CD4-positive, alpha-beta T cell treated with Interleukin-17A for 4 hours (primary cell): ENCODE measurements around the gene MAT2B.

Source experiments
- DNase-seq: peaks from one replicate; pipeline ENCODE4 v3.0.0-alpha.2; 2020; ENCODE audit warnings: mixed read lengths

Gene MAT2B

DNA sequence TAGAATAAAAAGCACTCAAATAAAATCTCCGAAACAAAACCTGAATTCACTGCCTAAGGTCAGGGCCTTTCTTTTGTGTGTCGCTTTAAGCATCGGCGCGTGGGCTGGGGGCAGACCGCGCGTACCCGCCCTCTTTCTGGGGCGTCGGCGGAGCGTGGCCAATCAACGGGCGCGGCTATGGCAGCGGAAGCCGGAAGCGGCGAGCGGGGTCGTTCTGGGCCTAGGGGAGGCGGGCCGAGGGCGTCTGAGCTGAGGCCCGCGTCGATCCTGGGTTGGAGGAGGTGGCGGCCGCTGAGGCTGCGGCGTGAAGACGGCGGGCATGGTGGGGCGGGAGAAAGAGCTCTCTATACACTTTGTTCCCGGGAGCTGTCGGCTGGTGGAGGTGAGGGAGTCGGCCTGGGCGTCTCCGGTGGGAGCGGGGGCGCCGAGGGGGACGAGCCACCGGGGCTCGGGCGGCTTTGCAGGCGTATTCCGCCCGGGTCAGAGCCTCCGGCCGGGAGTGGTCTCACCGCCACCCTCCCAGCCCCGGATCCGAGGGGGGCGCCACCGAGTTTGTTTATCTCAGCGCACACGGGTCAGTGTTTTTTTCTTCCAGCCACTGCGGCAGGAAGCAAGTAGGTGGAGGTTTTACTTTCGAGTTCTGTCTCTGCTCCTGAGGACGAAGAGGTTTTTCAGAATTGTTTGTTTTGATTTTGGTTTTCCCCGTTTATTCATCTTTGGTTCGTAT, at the start of gene MAT2B:
TSS of gene MAT2B (plus strand) at position 252 of the 727 bp plus-strand sequence. CDS start at position 320, 68 bp downstream.
- peak; percentile 96 for DNase-seq

DNA sequence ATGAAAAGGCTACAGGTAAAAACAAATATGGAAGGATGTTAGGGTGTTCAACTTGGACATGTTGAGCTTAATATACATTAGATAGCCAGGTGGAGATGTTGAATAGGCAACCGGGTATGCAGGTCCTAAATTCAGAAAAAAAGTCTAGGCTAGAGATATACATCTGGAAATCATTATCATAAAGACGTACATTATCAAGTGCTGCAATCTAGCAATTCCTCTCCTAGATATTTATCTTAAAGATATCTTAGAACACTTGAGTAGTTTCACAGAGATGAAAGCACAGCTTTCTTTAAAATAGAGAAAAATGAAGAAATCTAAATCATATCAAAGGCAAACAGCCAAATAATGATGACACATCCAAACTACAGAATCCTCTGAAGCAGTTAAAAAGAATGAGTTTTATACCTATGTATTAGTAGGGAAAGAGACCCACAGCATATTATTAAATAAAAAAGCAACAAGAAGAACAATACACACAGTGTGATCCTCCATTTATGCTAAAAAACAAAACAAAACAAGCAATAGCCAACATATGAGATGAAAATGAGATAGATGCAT, 49.3 kb upstream of the MAT2B start:
- no peak for DNase-seq

DNA sequence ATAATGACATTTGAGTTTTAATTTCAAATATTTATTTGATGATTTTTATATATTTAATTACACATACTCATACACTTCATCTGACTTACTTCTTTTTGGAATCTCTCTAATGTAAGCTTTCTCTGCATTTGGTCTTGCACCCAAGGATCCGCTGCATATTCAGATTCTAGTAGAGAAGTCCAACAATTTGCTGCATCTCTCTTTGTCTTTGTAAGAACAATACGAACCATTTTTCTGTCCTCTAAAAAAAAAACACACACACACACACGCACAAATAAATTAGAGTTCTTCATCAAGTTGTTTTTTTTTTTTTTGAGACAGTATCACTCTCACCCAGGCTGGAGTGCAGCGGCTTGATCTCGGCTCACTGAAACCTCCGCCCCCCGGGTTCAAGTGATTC, 48.6 kb upstream of the MAT2B start:
- no peak for DNase-seq

DNA sequence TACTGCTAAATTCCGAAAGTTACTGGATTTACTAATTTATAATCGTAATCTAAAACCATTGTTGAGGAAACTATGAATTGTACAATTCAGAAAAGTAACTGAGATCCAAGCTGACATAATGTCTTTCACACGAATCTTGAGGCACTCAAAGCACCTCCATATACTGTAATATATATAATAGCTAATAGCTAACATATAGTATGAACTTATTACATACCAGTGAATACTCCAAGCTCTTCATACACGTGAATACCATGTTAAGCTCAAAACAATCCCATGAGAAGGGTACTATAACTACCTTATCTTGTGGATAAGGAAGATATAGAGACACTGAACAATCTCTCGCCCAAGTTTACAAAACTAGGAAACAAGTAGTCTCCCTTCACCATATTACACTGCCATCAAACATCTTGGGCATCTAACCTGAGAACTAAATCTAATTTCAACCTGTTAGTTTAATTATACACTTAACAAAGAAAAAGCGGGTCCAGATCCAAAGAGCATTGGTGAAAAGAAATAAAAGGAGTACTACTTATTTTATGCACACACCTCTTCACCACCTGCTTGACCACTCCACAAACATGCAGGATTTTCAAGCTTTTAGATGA, 46.5 kb upstream of the MAT2B start:
- DNase-seq, result no peak

DNA sequence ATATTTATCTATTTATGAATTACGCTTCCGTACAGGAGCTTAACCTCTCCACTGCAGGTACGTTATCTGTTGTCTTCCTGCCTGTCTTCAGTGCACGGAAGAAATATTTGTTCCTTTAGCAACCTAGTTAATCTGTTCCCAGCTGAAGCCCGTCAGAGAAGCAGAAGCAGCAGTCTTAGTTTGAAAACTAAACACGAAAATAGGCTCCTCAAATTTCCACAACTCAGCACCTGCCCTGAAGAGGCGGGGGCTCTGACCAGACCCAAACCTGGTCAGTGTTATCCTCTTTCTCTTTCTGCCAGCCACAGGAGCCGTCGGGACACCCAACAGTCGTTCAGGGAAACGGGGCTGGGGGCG, 46.0 kb upstream of the MAT2B start:
- no peak for DNase-seq

DNA sequence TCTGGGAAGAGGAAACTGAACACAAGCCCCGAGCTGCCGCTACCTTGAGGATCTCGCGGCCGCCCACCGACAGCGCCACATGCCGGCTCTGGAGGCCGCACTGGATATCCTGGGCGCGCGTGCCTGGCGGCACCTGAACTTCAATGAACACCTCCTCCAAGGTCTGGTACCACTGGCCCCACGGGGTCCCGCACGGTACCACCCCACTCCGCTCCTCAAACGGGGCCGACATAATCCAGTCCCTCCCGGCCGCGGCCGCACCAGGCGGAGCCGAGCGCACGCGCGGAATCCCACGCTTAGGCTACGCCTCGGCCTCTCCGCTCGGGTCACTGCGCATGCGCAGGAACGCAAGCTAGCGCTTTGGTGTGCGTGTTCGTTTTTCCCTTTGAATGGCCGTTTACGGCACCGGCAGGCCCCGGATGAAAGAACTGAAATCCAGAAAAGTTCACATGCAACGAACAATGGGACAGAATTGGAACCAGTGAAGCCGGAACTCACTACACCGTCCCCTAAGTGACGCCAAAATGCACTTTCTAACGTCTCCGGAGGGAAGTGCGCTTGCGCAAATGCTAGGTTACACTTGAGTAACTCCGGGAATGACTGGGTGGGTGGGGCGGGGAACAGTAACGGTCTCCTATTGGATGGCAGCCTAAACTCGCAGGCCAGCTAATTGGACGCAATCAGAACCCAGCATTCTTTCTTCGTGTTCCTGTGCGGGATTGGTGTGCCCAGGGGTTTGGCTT, 45.4 kb upstream of the MAT2B start, which contains the start of gene NUDCD2:
TSS of gene NUDCD2 (minus strand) at position 284 of the 743 bp plus-strand sequence. CDS start at position 232, 52 bp downstream.
- peak; percentile 96 for DNase-seq

DNA sequence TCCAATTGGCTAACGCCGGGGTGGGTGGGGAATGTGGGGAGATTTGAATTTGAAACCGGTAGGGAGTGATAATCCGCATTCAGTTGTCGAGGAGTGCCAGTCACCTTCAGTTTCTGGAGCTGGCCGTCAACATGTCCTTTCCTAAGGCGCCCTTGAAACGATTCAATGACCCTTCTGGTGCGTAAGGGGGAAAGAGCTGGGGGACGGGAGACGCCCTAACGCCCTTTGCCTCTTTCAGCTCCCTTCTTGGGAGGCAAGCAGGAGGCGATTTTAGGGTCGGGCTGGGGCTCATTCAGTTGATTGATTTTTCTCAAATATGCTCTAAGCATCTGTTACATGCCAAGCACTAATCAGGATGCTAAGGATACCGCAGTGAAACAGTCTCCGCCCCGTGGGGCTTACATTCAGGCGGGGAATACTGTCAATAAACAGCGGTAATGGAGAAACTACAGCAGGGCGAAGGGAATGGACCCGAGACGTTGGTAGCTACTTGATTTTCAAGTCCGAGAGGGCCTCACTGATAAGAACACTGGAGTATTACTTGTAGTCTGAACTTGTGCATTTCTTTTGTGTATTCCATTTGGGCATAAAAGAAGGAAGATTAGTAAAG, 44.8 kb upstream of the MAT2B start, which contains the start of gene HMMR:
TSS of gene HMMR (plus strand) at position 71 of the 610 bp plus-strand sequence. CDS start at position 132, 61 bp downstream.
- DNase-seq, result no peak

DNA sequence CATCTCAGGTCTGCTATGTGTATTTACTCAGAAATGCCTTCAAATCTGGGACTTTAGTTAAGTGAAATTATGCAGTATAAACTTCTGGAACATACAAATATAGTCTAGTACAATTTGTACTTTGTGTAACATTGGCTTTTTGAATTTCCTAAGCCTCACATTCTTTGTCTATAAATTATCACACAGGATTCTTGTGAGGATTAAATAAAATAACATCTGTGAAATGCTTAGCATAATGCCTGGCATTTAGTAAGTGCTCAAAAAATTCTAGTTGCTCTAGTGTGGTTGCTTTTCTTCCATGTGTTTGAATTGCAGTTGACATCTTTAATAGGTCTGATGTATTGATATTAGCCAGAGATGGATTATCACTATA, 42.4 kb upstream of the MAT2B start:
- no peak for DNase-seq

DNA sequence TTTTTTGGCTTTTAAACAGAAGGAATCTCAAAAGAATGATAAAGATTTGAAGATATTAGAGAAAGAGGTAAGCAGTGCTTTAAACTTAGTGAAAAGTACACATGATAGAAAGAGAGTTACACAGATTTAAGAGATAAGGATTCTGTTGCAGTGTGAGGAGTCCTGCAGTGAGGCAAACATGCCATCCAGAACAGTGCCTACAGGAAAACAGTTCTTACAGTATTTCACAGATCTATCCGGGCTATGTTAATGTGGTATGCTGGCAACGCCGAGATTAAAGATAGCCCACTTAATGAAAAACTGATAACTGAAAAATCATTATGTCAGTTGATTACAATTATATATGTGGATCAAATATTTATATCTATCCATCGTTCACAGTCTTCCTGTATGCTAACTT, 37.7 kb upstream of the MAT2B start:
- no peak for DNase-seq

DNA sequence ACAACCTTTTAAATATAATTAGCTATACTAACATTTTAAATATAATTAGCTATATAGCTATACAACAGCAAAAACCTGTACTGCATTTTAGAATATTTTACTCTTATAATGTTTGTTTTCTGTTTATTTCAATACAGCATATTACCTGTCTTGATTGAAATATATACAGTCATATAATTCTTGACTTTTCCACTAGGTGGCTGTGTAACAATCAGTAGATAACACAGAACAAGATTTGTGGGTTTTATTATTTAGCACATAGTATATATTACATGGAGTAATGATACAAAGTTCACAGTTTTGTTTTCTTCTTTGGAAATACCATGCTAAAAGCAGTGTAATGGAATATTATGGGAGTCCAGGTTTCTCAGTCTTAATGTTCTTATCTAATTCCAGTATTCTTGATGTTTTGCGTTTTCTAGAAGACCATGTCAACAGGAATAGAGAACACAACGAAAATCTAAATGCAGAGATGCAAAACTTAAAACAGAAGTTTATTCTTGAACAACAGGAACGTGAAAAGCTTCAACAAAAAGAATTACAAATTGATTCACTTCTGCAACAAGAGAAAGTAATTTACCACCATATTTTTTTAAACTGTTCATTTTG, 31.7 kb upstream of the MAT2B start:
- DNase-seq, result no peak

DNA sequence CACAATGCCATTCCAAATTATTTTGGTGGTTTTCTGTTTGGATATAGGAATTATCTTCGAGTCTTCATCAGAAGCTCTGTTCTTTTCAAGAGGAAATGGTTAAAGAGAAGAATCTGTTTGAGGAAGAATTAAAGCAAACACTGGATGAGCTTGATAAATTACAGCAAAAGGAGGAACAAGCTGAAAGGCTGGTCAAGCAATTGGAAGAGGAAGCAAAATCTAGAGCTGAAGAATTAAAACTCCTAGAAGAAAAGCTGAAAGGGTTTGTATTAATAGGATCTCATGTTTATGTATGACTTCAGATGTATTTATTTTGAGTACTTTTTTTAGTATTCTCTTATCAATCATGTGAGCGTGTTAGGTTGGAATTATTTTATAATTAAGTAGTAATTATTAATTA, 30.0 kb upstream of the MAT2B start:
- no peak for DNase-seq

DNA sequence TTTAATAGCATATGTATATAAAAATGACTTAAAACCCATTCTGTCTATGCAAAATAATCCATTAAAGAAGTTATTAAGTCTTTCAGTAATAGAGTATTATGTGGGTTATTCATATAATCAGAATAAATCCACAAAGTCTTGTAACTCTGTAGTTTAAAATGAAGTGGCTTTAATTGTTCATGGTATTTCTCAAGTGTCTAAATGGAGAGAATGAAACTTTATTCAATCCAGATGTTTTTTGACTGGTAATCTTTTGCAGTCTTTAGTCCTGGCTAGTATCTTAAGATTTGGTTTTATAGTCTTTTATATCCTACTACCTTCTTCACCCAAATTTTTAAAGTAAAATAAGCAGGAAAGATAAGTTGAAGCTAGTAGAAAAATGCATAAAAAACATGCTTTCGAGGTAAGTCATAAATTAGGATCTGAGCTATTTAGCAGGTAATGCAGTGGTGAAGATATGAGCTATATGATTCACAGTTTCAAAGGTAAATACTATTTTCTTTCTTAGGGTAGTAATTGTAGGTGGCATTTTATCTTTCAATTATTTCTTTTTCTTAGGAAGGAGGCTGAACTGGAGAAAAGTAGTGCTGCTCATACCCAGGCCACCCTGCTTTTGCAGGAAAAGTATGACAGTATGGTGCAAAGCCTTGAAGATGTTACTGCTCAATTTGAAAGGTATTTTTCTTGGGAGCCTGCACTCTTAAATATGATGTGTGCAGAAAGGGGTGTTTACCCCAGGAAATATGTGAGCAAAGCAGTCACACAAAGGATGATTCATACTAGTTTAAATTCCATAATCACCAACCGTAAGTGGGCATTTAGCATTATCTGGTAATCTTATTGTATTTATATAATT, 27.1 kb upstream of the MAT2B start:
- no peak for DNase-seq

DNA sequence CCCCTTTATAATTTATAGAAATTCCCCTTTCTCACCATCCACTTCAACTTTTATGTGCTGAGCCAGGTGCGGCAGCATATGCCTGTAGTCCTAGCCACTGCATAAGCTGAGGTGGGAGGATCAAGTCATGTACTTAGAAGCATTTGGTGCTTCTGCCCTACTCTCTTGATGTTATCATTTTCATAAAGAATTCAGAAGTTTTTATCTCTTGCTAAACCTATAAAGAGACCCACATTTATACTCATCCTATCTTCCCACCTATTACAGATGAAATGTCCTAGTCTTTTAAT, 26.5 kb upstream of the MAT2B start:
- no peak for DNase-seq

DNA sequence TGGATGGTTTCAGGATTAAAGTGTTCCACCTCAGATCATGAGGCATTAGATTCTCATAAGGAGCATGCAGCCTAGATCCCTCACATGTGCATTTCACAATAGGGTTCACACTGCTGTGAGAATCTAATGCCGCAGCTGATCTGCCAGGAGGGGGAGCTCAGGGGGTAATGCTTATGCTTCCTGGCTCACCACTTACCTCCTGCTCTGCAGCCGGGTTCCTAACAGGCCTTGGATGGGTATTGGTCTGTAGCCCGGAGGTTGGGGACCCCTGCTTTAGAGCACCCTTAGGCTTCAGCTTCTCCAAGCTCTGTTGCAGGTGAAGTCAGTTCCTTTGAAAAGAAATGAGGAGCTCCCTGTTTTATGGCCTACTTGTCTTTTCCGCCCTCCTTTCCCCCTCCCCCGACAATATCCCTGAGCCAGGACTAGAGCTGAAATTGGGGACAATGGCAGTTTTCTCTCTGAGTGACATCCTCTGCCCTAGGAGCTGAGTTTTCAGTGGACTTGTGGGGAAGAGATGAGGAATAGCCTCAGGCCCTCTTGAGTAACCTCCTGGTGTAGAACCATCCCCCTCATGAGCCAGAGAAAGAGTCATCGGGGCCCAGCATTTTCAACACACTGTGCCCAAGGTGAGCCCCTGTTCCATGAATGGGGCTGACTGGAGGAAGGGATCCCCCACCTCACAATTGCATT, 16.2 kb upstream of the MAT2B start:
- peak; percentile 42 for DNase-seq

DNA sequence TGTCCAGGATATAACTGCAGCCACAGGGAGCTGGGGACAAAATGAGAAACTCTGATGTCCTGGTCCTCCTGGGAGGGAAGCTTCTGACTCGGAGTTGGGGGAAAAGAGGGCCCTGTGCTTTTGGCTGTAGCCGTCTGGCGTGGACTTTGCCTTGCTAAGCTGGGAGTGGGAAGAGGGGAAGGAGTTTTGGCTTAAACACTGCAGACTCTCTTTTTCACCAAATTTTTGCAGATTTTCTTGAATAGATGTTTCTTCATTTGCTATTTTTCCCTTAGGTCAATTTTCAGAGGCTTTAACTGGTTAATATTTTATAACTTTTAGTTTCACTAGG, 15.7 kb upstream of the MAT2B start:
- DNase-seq, result no peak

DNA sequence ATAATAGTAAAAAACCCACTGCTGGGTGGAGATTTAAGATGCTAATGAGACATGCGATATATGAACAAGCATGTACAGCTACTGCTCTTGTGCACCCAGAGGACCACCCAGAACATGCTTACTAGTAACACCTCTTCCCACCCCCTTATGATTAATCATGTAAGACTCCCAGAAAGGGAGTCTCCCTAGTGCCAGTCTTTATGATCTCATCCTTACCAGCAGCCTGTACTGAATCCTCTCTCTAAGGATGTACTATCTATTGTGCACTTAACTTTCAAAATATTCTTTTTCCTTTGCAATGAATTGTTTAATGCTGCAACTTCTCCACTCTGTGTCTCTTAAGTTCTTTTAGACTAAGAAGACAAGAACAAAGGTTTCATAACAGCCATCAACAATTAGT, 9.1 kb upstream of the MAT2B start:
- DNase-seq, result no peak

DNA sequence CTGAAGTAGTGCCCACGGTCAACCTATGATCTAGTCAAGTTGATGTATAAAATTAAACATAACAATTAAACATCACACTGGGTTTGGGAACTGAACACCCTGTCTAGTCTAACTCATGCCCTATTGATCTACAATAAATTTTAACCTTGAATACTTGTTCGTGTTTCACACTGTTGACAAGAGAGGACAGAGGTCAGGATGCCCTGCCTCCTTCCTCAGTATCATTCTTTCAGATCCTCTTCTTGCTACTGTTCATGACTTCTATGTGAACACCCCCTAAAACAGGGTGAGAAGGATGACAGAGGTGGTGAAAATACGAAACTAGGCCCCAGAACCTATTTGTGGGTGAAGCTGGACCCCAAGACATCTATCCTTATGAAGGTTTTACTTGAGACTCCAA, 8.1 kb upstream of the MAT2B start:
- DNase-seq, result no peak

DNA sequence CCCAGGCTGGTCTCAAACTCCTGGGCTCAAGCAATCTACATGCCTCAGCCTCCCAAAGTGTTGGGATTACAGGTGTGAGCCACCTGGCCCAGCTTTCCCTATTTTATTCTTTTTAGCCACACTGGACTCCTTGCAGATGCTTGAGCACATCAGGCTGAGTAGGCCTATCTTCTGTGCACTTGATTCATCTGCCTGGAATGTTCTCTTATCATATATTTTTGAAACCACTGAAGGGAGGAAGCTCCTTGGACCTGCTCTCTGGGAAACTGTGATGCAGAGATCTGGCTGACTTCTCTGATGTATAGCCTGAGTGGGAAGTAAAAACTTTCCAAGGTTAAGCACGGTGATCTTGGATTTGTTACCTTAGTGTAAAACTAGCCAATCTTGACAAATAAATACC, 6.5 kb upstream of the MAT2B start:
- DNase-seq, result no peak

DNA sequence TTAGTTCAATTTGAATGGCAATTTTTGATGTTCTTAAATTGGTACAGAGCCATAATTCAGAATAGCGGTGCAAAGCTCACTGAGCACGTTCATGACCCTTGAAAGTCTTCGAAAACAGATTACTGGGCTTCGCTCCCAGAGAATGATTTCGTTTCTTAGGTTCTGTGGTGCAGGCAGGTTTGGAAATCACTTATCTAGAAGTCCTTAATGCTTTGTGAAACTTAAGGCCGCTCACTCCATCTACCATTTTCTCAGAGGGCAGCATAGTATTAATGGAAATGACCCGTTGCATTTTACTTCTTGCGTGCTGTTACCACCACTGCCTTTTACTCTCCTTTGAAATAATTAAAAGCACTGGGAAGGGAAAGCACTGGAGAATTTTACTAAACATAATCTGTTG, 2.9 kb upstream of the MAT2B start:
- DNase-seq, result no peak

DNA sequence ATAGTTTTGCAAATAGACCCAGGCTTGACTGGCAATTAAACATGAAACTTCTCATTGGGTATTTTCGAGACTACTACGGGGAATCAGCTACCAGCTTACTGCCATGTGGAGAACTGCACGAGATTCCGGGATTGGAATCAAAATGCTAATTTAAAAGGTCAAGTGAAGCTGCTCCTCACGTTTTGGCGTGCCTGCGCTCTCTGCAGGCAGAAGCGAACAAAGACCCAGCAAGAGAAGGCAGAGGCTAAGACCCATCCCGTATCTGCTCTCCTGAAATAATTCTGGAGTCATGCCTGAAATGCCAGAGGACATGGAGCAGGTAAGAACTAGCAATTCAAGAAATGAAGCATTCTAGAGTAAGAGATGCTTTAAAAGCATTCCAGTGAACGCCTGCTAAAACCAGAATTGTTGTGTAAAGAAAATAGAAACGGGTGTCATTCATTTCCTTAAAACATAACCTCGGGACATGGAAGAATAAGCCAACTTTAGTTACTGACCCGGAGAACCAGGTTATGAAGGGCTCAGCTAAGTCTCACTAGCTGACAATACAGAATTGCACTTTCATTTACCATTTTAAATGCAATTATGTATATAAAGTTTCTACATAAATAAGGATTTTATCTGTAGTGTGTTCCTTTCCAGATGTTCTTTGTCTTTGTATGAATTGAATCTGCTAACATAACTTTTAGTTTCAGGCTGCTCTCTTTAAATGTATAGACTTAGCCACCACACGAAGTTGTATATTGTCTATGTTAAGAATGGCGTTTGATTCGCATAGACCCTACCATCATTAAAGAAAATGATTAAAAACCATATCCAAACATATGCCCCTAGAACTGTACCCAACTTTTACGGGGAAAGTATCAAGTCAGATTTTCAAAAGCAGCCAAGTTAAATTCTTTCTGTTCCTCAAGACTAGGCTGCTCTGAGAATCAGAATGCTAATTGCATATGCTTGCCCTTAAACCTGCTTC, 2.0 kb upstream of the MAT2B start:
- peak; percentile 62 for DNase-seq
